Measurements from ENCODE around the gene SMIM9. TPM values are rescaled to one million over a fixed set of nuclear protein-coding genes. Genes with fewer than 3 reads are reported as not detected.
"Not testable (repeated sequence)": the region's sequence is repeated elsewhere in the genome, so short reads cannot be mapped to it uniquely, and the experiment has no call there.

SMIM9 gene
- total RNA-seq, 1 donor from 2014 or later, result not detected

DNA sequence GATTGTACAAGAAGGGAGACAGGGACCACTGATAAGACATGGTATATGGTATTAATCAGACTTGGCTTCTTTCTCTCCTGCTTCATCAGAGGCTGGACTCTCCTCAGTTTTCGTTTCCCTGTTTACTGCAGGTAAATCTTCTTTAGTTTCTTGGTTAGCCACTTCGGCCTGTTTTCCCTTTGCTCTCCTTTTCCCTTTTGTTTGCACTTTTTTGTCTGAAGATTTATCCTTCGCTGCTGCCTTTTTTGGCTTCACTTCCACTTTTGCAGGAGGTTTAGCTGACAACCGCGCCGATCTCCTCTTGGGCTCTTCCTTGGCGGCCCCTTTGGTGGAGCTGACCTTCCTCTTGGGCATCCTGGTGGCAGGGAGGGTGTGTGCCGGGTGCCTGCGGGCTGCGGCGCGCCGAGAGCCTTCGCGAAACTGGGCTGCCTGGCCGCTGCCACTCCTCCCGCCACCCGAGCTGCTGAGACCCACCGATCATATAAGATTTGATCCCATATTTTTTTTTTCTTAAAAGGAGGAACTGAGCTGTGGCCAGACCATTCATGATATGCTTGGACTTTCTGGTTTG, 17.3 kb downstream of the SMIM9 start:
- DNase-seq; intact Hi-C loops (cut with micrococcal nuclease); ATAC-seq: not testable (repeated sequence)

DNA sequence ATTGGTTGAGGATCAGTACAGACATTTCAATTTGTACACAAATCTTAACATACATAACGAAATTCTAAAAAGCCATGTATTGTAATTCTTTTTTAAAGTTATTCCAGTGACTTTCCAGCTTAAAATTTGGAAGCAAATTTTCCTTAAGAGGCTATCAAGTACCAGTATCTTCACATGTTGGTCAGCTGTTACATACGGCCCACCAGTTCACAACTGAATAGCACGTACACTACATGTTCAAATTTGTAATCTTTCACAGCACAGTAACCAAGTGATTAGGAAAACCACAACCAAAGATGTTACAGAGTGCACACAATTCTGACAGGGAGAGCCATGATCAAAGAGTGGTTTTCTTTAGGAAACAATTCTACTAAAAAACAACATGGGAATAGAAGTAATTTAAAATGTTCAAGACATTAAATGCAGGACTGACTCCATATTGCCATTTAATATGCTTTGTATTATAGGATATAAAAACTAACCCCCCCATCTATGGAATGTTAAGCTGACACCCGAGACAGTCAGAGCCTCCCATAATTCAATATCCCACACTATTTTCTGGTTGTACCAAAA, 18.1 kb downstream of the SMIM9 start:
- ATAC-seq; DNase-seq; intact Hi-C loops (cut with micrococcal nuclease): not testable (repeated sequence)

DNA sequence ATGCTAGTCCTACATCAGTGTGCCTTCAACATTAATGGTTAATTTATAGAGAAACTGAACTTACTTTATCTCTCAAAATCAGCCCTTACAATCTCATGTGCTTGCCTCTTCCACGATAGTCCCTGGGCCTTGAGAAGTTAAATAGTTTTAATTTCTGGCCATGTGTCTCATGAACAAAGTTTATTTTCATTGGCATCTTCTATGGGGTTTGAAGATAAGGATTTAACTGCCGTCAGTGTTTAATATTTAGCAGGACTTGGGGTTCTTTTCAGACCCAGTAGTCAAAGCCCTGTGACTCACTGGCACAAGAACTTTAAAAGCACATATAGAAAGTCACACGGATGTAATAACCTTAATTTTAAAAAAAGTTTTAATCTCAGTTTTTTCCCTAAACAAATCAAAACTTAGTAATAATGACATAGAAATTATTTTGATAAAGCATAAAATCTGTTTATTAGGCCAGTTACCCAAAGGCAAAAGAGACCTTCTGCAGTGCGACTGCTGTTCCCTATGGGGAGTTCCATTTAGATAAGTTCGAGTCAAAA, 19.1 kb downstream of the SMIM9 start:
- ATAC-seq (no peak), DNase-seq (no peak)
- intact Hi-C loops (cut with micrococcal nuclease), result no loop called here

DNA sequence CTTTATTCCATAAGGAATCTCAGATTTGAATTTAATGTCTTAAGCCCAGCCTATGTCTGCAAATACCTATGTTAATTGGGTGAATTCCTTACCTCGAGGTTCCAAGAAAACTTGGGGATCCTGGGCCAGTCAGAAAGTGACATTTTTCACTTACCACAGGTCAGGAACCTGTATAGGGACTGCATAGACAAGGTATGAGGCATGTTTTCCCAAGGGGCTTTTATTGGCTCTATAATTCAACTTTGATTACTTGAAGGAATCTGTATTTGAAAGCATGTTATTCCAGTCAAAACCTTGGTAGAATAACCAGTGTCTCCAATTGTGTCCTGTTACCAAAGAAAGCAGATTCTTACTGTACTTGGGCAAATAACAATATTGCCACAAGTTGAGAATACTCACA, 20.7 kb downstream of the SMIM9 start:
- no peak for DNase-seq
- intact Hi-C loops (cut with micrococcal nuclease), result no loop called here

DNA sequence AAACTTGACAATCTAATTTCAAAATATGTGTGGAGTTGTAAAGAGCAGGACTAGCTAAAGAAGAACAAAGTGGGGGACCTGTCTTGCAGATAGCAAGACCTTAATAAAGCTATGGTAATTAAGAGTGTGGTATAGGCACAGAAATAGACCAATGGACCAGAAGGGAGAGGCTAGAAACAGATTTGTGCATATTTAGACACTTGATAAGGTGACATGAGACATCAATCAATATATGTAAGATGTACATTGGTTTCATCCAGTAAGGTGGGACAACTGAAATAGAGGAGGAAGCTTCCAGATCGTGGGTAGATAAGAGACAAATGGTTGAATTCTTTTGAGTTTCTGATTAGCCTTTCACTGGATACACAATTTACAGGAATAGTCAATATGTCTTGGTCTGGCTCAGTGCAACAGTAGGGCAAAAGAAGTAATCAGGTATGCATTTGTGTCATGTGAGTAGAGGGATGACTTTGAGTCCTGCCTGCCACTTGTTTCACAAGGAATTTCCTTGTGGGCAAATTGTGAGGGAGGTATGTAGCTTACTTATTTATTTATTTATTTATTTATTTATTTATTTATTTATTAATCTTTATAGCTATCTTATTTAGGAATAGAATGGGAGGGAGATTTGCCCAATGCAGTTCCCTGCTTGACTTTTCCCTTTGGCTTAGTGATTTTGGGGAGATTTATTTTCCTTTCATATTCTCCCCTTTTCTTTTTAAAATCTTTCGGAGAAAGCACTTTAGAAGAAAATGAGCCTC, 21.9 kb downstream of the SMIM9 start:
- ATAC-seq, result no peak

More for the DNA sequence above, 20.7 kb downstream of the SMIM9 start:
- no peak for ATAC-seq

DNA sequence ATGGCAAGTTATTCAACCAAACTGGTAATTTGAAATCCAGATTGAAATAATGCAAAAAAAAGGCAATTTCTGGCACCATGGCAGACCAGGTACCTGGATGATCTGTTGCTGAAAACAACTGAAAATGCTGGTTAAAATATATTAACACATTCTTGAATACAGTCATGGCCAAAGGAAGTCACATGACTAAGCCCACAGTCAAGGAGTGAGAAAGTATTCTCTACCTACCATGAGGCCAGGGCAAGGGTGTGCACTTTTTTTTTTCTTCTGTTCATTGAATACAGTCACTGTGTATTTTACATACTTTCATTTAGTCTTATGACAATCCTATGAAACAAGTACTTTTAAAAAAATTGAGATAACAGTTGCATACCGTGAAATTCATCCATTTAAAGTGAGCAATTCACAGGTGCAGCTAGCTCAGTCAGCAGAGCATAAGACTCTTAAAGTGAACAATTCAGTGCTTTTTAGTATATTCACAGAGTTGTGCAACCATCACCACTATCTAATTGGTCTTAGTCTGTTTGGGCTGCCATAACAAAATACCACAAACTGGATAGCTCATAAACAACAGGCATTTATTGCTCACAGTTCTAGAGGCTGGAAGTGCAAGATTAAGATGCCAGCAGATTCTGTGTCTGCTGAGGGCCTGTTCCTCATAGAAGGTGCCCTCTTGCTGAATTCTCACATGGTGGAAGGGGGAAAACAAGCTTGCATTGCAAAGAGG, 24.4 kb downstream of the SMIM9 start:
- DNase-seq (no peak), ATAC-seq (no peak)
- intact Hi-C loops (cut with micrococcal nuclease), result no loop called here

More for the DNA sequence above, 21.9 kb downstream of the SMIM9 start:
- DNase-seq, result no peak
- intact Hi-C loops (cut with micrococcal nuclease), result no loop called here

DNA sequence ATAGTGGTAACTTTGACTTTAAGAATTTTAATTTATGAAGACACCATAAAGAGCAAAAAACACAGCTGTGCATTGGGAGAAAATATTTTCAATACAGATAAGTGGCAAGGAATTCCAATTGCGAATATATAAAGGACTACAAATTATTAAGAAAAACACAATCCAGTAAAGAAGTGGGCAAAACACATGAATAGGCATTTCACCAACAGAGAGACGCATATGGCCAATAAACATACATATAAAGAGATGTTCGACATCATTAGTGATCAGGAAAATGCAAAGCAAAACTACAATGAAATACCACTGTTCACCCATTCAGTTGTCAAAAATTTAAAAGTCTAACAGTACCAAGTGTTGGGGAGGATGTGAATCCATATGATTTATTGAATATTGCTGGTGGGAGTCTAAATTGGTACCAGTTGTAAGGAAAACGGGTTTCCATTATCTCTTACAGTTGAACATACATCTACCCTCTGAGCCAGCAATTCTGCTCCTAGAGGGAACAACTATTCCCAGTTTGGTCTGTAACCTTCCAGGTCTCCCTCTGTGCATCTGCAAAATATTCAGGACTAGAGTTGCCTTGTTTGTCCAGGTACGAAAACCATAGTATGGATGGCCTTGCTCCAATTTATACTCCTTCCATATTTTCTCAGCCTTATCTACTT, 27.5 kb downstream of the SMIM9 start:
- intact Hi-C loops (cut with micrococcal nuclease), result no loop called here
- ATAC-seq (no peak), DNase-seq (no peak)

DNA sequence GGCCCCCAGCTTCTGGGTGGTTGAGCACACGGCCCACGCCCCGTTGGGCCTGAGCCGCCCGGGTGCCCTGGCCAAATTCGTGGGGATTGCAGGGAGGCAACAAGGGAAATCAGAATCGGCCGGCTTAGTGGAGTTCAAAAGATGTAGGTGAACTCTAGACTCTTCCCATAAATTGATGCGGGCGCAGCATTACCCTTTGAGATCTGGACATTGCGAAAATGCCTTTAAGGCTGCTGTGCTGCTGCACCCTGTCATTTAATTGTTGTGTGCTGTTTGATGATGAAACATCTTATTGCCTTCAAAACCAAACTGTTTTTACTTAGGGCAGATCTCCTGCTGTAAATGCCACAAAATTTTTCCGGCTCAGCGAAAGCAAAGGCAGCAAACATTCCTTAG, 28.8 kb downstream of the SMIM9 start:
- DNase-seq, result no peak
- intact Hi-C loops (cut with micrococcal nuclease), result no loop called here
- peak; percentile 46 for ATAC-seq

DNA sequence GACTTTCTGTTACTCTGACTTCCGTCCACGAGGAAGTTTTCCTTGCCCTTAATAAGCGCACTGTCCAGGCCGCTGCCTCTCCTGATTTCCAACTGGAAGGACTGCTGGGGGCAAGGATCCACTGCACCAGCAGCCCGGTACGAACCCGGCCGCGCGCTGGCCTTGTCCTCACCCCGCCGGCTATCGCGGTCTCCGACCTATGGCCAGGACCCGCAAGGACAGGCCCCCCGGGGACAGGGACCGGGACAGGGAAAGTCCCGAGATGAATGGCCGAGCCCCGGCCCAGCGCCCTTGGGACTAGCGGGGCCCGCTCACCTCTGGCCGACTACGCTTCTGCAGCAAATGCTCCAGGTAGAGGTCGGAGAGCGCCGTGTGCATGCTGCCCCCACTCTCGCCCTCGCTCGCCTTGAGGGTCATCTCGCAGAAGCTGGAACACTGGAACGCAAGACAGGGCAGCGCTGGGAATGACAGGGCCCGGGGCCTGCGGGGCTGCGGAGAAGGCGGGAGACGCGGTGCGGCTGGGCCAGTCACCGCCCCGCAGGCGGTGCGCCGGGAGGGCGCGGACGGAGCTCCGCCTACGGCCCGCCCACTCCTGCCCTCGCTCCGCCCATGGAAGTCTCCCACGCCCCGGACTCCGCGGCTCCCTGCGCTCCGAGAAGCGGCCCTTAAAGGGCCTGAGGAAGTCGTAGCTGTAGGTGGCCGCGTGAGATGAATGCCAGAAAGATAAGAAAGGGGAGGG, 29.3 kb downstream of the SMIM9 start, which contains the start of gene MPP1:
TSS of gene MPP1 (minus strand) at position 529 of the 739 bp plus-strand sequence. CDS start at position 417, 112 bp downstream.
- intact Hi-C loops (cut with micrococcal nuclease), result no loop called here
- DNase-seq (peak; percentile 85), ATAC-seq (peak; percentile 99)

DNA sequence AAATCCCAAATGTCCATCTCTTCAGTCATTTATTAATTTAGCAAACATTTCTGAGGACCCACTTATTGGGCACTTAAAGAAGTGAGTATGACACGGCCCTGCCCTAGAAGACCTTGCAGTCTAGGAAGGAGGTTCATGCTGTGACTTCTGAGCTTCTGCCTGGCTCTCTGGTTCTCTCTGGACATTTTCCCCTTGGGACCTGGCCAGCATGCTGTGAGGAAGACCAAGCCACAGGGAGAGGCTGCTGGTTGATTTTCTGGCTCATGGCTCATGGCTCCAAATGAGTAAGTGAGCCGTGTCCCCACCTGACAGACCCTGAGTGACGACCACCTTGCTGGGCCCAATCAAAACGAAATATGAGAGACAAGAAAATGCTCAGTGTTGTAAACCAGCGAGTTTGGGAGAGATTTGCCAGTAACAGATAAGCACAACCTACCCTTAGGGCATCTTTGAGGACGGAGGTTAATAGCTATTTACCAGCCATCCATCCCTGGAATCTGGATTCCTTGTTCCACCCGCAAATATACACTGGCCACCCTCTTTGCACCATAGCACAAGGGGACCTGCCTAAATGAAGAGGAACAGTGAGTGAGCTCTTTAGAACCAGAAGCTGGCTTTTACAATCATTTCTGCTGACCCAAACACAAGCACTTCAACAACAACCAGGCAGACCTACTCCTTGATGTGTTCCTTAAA, 30.1 kb downstream of the SMIM9 start:
- peak; percentile 20 for DNase-seq
- intact Hi-C loops (cut with micrococcal nuclease), result no loop called here
- peak; percentile 10 for ATAC-seq

DNA sequence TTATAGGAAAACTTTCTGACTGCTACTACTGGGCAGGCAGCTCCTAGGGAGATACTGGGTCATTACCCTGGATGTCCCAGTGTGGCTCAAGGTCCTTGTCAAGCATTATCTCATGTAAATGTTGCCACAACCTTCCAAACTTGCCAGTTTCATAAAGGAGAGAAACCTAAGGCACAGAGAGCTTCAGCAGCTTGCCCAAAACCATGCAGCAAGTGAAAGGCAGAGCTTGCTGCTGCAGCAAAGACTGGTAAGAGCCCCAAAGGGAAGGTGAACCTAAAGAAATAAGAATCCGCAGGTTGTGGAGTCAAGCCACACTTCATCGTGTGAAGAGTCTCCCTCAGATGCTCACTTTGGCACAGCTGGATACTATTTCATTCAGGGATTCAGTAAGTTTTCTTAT, 31.5 kb downstream of the SMIM9 start:
- intact Hi-C loops (cut with micrococcal nuclease), result no loop called here
- no peak for ATAC-seq
- no peak for DNase-seq

DNA sequence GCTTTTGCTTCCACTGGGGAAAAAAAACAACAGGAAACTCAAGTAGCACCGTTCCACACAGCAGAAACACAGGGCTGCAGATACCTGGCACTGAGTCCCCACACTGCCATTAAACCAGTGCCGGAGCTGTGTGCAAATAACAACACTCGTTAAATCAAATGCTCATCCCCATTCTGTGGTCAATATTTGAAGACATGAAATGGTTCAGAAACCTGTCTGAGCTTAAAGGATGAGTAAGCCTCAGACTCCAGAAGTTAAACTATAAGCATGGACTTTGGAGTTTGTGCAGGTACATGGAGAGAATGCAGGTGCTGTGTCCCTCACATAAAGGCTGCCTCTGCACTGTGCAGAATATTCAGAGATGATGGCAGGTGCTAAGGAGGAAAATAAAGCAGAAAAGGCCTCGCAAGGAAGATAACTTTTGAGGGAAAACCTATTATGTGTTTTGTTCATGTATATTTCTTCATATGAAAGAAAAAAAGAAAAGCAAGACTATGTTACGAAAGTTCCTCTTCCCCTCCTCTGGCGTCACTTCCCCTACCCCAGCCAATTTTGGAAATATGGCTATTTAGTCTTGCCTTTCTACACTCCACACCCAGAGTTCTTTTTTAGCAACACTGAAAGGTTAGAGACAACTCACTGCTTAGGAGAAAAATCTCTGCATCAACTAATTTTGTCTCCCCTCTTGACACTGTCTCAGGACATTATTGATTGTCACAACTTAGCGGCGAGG, 33.8 kb downstream of the SMIM9 start:
- DNase-seq, result no peak
- intact Hi-C loops (cut with micrococcal nuclease), result no loop called here
- ATAC-seq, result no peak

DNA sequence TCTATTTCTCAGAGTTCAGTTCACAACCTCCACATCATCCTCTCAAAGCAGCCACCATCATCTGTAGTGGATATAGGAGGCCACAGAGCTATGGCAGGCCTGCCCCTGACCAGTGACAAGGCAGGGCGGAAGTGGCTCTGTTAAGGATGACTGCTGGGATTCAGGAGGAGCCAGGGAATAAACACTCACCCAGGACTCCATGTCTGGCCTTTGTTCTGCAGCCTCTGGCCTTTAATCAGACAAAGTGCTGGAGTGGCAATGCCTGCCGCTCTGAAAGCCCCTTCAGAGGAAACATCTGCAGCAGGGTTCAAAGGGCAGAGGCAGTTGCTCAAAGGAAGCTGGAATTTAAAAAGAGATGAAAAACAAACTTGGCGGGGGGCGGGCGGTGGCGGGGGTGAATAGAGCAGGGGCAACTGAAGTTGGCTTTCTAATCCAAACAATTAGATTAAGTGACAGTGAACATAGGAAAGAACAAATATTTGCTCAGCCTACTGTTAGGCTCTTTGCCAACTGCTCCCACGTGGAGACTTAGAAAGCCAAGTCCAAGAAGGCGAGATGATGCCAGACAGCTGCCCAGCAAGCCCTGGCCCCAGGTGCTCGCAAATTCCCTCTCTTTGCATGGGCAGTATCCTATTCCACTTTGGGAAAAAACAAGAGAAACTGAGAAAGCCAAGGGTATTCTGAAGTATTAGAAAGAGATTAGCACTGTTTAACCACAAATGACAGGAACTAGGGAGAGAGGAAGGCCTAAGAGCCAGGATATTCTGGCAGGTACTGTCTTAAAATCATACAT, 34.7 kb downstream of the SMIM9 start:
- DNase-seq (no peak), ATAC-seq (no peak)
- intact Hi-C loops (cut with micrococcal nuclease), result no loop called here

DNA sequence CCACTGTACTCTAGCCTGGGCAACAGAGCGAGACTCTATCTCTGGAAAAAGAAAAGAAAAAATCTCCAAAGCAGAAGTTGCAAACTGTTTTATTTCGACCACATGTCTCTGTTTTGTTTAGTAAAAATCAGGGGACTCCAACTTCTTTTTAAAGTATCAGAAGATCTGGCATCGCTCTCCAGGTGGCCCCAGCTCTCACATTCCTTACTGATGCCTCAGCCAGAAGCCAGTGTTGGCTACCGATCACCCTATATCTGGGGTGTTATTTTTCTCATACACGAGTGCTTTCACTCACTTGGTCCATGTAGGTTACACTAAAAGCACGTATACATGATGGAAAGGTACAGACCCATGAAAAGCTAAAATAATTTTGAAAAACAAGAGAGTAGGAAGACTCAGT, 37.5 kb downstream of the SMIM9 start:
- ATAC-seq (no peak), DNase-seq (no peak)
- intact Hi-C loops (cut with micrococcal nuclease), result no loop called here

DNA sequence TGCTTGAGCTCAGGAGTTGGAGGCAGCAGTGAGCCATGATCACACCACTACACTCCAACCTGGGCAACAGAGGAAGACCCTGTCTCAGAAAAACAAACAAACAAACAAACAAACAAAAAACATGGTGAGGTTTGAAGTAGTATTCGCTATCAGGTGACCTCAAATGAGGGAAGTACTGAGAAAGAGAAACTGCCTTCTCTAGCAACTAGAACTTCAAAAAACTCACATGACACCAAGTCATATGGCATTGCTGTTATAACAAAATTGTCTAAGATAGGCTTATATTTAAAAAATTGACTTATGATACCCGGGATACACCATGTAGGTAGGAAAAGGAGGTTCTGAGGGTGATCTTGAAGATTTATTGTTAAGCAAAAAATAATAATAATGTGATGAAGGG, 39.4 kb downstream of the SMIM9 start:
- ATAC-seq, result no peak
- intact Hi-C loops (cut with micrococcal nuclease), result no loop called here
- no peak for DNase-seq

DNA sequence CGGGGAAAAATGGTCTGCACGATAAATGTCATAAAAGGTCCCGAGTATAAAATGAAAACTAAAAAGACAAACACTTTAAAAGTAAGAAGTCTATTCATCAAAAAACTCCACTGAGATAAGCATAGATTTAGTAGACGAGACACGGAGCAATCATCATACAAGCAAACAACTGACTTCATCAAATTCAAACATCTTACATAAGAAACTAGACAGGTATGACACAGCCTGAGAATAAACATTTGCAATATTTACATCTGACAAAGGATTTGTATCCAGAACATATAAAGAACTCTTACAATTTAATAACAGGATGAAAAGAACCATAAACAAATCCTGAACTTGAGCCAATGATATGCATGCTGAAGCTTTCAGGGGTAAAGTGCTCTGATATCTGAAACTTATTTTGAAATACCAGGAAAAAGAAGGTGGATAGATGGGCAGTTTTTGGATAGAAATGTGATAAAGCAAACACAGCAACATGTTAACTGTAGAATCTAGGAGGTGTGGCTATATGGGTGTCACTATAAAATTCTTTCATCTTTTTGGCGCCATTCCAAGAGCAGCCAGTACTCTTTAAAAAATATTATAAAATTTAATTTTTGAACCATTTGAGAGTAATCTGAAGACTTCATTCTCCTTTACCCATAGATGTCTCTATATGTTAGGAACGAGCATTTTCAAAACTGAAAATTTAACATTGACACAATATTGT, 41.2 kb downstream of the SMIM9 start:
- intact Hi-C loops (cut with micrococcal nuclease), result no loop called here
- ATAC-seq (no peak), DNase-seq (no peak)
